D721Med (cell line): ENCODE data around the gene ILKAP.
"Not testable (repeated sequence)": the region's sequence is repeated elsewhere in the genome, so short reads cannot be mapped to it uniquely, and the experiment has no call there.

Source experiments
- DNase-seq: peaks from one replicate; pipeline ENCODE4 v3.0.0; 2011; ENCODE audit warnings: low spot score; ENCODE audit not compliant: insufficient read length
- FAIRE-seq: peaks from 2 replicates; lab custom pipeline; 2011; peaks lifted over from hg19 to GRCh38; lab: Jason Lieb, UNC
- CTCF ChIP-seq: IDR thresholded peaks from 2 replicates; pipeline ENCODE4 v1.5.1; 2012; ENCODE audit warnings: mild to moderate bottlenecking, control low read depth; ENCODE audit not compliant: insufficient read depth; ENCODE audit errors: missing control alignments

ILKAP gene

GRCh38 chr2:238173692-238174091 lies 29.8 kb downstream of the ILKAP start:
- FAIRE-seq (no peak), DNase-seq (no peak)

DNA sequence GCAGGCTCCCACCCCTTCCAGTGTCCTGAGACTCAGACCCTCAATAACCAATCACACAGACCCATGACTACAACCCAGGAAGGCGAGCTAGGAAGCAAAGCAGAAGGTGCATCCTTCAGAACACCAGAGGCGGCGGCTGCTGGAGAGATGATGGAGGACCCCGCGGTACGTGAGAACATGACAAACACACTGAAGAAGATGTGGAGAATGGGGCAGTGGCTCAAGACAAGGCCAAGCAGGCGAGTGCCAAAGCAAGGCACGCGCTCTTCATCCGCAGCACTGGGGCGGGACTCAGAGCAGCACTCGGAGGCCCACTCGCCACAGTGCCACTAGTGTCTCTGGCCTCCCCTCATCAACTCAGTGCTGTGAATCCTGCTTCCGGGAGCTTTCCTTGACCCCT lies 31.1 kb downstream of the ILKAP start:
- TF ChIP-seq CTCF = no peak
- FAIRE-seq (no peak), DNase-seq (no peak)

More at GRCh38 chr2:238173692-238174091, 29.8 kb downstream of the ILKAP start:
- no peak for TF ChIP-seq CTCF

GRCh38 chr2:238171575-238172187 lies 31.8 kb downstream of the ILKAP start:
- DNase-seq = no peak
- no peak for FAIRE-seq
- no peak for TF ChIP-seq CTCF

GRCh38 chr2:238171072-238171431 lies 32.4 kb downstream of the ILKAP start:
- not testable (repeated sequence) for DNase-seq, FAIRE-seq

DNA sequence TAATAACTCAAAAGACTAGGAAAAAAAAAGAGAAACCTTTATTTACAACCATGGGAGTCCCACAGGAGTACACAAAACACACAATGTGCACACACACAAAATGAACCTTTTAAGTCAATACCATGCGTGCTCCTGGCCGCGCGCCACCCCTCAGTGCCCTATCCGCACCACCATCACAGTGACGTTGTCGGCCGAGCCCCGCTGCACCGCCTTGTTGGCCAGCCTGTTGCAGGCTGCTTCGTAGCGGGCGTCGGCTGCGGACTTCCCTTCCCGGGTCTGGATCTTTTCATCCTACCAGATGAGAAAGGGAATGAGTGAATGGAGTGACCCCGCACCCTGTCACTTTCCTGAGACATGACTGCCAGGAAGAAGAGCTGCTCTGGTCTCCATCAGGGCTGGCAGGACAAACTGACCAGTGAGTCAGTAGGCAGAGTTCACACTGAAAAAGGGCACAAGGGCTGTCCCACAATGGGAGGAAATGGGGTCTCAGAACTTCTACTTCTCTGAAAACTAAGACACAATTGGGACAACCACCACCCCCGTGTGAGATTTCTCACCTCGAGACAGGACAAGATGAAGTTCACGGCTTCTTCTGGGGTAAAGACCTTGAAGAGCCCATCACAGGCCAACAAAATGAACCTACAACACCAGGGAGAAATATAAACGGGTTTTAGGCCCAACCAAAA lies 33.0 kb downstream of the ILKAP start:
- no peak for TF ChIP-seq CTCF
- DNase-seq (no peak), FAIRE-seq (no peak)

DNA sequence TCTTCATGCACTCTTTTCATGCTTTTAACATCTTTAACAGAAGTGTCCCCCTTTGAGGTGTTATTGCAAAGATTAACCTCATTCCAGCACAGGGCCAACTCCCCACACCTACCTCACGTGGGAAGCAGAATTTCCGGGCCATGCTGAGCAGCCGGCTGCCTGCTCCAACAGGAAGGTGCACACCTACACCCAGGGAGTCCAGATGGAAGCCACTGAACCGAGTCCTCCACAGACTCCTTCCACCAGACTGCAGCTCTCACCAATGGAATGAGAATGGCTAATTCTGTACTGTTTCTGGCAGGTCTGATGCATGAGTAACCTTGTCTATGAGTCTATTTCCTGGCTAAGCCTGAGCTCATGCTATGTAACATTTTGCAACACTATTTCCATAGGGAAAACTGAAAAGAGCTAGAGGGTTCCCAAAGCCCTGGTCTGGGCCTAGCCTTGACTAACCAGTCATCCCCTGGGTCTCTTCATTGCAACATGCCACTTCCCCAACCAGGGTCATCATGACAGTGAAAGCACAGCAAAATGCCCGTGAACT lies 33.7 kb downstream of the ILKAP start:
- FAIRE-seq = no peak
- no peak for DNase-seq
- TF ChIP-seq CTCF = no peak

DNA sequence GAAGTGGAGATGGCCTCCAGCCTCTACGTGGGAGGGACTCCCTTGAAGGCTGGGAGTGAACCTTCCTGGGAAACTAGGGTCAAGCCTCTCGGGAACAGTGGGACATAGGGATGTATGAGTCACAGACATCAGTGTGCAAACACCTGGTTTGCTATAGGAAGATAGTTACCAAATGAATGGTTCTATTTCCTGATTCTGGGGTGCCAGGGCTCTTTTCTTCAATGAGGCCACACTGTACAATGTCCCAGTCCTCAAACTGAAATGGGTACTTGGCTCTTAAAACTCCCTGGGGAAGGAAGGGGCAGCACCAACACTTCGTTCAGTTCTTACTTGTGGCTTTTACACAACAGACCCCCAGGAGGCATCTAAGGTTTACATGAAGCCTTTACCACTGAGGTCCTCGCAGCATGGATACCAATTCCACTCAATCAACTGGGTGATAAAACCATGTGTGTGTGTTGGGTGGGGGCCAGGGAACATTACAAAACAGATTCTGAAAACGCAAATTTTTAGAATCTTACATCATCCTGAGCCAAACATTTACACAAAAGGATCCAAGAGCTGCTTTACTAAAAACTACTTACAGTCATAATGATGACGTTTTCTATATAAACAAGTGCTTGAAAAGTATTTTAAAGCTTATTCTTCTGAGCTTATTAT lies 34.3 kb downstream of the ILKAP start:
- FAIRE-seq (no peak), DNase-seq (no peak)
- TF ChIP-seq CTCF = no peak
